Upper lobe of left lung (tissue), 4 donors: ENCODE data around the gene TMEM132D.
"Not testable (repeated sequence)": the region's sequence is repeated elsewhere in the genome, so short reads cannot be mapped to it uniquely, and the experiment has no call there.

Experiments
- POLR2A ChIP-seq, 4 donors: fragments of 450-650 bp; IDR thresholded peaks; one replicate each; pipeline ENCODE4 v1.5.1; 2016 to 2017; ENCODE audit warnings: antibody characterized with exemption in 4 of 4, mild to moderate bottlenecking in 2 of 4
- TF ChIP-seq, protein P1 (sequence below), 6 experiments: fragments of 450-650 bp in 4 of 6; fragments of 200-600 bp in 2 of 6; sonication (generic) in 2 of 6; IDR thresholded peaks; one replicate each; pipeline ENCODE4 v1.5.1; 2016 to 2019; ENCODE audit warnings: antibody characterized with exemption in 6 of 6

DNA sequence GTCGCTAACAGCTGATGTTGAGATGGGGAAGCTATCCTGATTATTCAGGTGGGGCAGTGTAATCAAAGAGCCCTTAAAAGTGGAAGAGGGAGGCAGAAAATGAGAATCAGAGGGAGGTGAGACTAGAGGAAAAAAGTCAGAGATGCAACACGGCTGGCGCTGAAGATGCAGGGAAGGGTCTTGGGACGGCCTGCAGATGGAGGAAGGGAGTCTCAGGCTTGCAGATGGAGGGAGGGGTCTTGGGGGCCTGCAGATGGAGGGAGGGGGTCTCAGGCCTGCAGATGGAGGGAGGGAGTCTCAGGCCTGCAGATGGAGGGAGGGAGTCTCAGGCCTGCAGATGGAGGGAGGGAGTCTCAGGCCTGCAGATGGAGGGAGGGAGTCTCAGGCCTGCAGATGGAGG is 713.9 kb downstream of the TMEM132D start:
- TF ChIP-seq, protein P1, sequence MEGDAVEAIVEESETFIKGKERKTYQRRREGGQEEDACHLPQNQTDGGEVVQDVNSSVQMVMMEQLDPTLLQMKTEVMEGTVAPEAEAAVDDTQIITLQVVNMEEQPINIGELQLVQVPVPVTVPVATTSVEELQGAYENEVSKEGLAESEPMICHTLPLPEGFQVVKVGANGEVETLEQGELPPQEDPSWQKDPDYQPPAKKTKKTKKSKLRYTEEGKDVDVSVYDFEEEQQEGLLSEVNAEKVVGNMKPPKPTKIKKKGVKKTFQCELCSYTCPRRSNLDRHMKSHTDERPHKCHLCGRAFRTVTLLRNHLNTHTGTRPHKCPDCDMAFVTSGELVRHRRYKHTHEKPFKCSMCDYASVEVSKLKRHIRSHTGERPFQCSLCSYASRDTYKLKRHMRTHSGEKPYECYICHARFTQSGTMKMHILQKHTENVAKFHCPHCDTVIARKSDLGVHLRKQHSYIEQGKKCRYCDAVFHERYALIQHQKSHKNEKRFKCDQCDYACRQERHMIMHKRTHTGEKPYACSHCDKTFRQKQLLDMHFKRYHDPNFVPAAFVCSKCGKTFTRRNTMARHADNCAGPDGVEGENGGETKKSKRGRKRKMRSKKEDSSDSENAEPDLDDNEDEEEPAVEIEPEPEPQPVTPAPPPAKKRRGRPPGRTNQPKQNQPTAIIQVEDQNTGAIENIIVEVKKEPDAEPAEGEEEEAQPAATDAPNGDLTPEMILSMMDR (IDR thresholded peaks at IDR 0.05): not testable (repeated sequence)
- TF ChIP-seq POLR2A (IDR thresholded peaks at IDR 0.05): not testable (repeated sequence)
